CD14-positive monocyte (primary cell): ENCODE data around the gene ELOB. TPM values are rescaled to one million over a fixed set of nuclear protein-coding genes. Genes with fewer than 3 reads are reported as not detected.

ENCODE experiments used
- DNase-seq, 3 donors: peaks; one replicate each; pipeline ENCODE4 v3.0.0-alpha.2; 2011 to 2022
- H2AFZ ChIP-seq: 2 replicates; pipeline ENCODE4 v1.6.0; 2012; ENCODE audit warnings: mild to moderate bottlenecking, low read depth, low read length, inconsistent platforms; ENCODE audit not compliant: insufficient read depth, poor library complexity, severe bottlenecking
- H3K27ac ChIP-seq, 2 donors: 1 replicate in 1 of 2; 2 replicates in 1 of 2; pipeline ENCODE4 v1.5.1; 2012 to 2013; ENCODE audit warnings: low read length in 2 of 2, control low read depth in 1 of 2, inconsistent platforms in 1 of 2, low read depth in 1 of 2, mild to moderate bottlenecking in 1 of 2
- H3K27me3 ChIP-seq, 2 donors: one replicate each; pipeline versions ENCODE4 v1.6.0 to v1.6.1; 2011 to 2013; ENCODE audit warnings: low read length in 2 of 2; ENCODE audit not compliant: control insufficient read depth in 2 of 2, insufficient read depth in 2 of 2
- H3K36me3 ChIP-seq, 2 donors: replicated peaks in 1 of 2; 1 replicate in 1 of 2; 2 replicates in 1 of 2; pipeline versions ENCODE4 v1.5.1 to v1.6.1; 2012 to 2013; ENCODE audit warnings: low read length in 2 of 2, control low read depth in 1 of 2, inconsistent platforms in 1 of 2, mild to moderate bottlenecking in 1 of 2; ENCODE audit not compliant: insufficient read depth in 2 of 2, control insufficient read depth in 1 of 2
- H3K4me1 ChIP-seq, 2 donors: 1 replicate in 1 of 2; 2 replicates in 1 of 2; pipeline versions ENCODE4 v1.5.1 to v1.6.1; 2012 to 2013; ENCODE audit warnings: low read length in 2 of 2, control low read depth in 1 of 2, inconsistent platforms in 1 of 2, mild to moderate bottlenecking in 1 of 2, moderate library complexity in 1 of 2; ENCODE audit not compliant: insufficient read depth in 2 of 2, control insufficient read depth in 1 of 2
- H3K4me2 ChIP-seq: replicated peaks from 2 replicates; pipeline ENCODE3; 2012; ENCODE audit warnings: low read length, moderate library complexity, mild to moderate bottlenecking; ENCODE audit not compliant: poor library complexity, severe bottlenecking; ENCODE audit errors: extremely low read depth
- H3K4me3 ChIP-seq, 3 experiments: fragments of 200-600 bp in 1 of 3; sonication (generic) in 1 of 3; replicated peaks in 1 of 3; 1 replicate in 2 of 3; 2 replicates in 1 of 3; pipeline ENCODE4 v1.5.1; 2011 to 2013; ENCODE audit warnings: low read length in 3 of 3, mild to moderate bottlenecking in 3 of 3, control low read depth in 2 of 3, low read depth in 2 of 3, inconsistent platforms in 1 of 3, moderate library complexity in 1 of 3
- H3K79me2 ChIP-seq: 2 replicates; pipeline ENCODE4 v1.6.0; 2012; ENCODE audit warnings: mild to moderate bottlenecking, control low read depth, inconsistent platforms, low read length, moderate library complexity; ENCODE audit not compliant: insufficient read depth
- H3K9ac ChIP-seq: 2 replicates; pipeline ENCODE4 v1.6.0; 2017; ENCODE audit warnings: low read length, mild to moderate bottlenecking; ENCODE audit not compliant: insufficient read depth, poor library complexity, severe bottlenecking
- H3K9me3 ChIP-seq, 2 donors: replicated peaks in 1 of 2; 1 replicate in 1 of 2; 2 replicates in 1 of 2; pipeline versions ENCODE4 v1.5.1 to v1.6.1; 2012 to 2013; ENCODE audit warnings: low read length in 2 of 2, control low read depth in 1 of 2; ENCODE audit not compliant: control insufficient read depth in 1 of 2, insufficient read depth in 1 of 2
- H4K20me1 ChIP-seq: 2 replicates; pipeline ENCODE4 v1.6.0; 2012; ENCODE audit warnings: mild to moderate bottlenecking, low read length, control low read depth, moderate library complexity; ENCODE audit not compliant: insufficient read depth
- H3K27ac Mint-ChIP-seq, 7 donors: one replicate each; pipeline ENCODE4 v1.8.0; 2020; ENCODE audit warnings: mild to moderate bottlenecking in 7 of 7, mixed read lengths in 7 of 7, moderate library complexity in 6 of 7, inconsistent platforms in 2 of 7
- H3K27me3 Mint-ChIP-seq, 3 donors: one replicate each; pipeline ENCODE4 v1.8.0; 2021 to 2022; ENCODE audit warnings: low read depth in 3 of 3, mild to moderate bottlenecking in 3 of 3, mixed read lengths in 3 of 3, moderate library complexity in 3 of 3, inconsistent platforms in 1 of 3
- H3K36me3 Mint-ChIP-seq, 2 donors: one replicate each; pipeline ENCODE4 v1.8.0; 2020; ENCODE audit warnings: mixed read lengths in 2 of 2, inconsistent platforms in 1 of 2, mild to moderate bottlenecking in 1 of 2
- H3K4me1 Mint-ChIP-seq: one replicate; pipeline ENCODE4 v1.8.0; 2020; ENCODE audit warnings: mild to moderate bottlenecking, mixed read lengths
- H3K4me3 Mint-ChIP-seq, 2 donors: one replicate each; pipeline ENCODE4 v1.8.0; 2020; ENCODE audit warnings: mild to moderate bottlenecking in 2 of 2, mixed read lengths in 2 of 2, moderate library complexity in 1 of 2
- H3K9me3 Mint-ChIP-seq, 7 donors: one replicate each; pipeline ENCODE4 v1.8.0; 2020 to 2022; ENCODE audit warnings: mixed read lengths in 7 of 7, mild to moderate bottlenecking in 6 of 7, moderate library complexity in 6 of 7, inconsistent platforms in 2 of 7
- CTCF ChIP-seq: fragments of 200-600 bp; IDR thresholded peaks from one replicate; pipeline ENCODE4 v1.8.0; 2022; ENCODE audit warnings: antibody characterized with exemption, mild to moderate bottlenecking
- WGBS: methylation state at CpG from one replicate; pipeline ENCODE4 v1.1.5; 2013; ENCODE audit warnings: missing lambda C conversion rate; ENCODE audit not compliant: insufficient coverage; 5-methylcytosine and 5-hydroxymethylcytosine counted together
- intact Hi-C, 2 donors: fragments of 100-400 bp; cut with micrococcal nuclease; formaldehyde crosslinking; loops; one replicate each; pipeline versions ENCODE4 v1.15.0 to v1.15.1; 2023
- polyA plus RNA-seq, 3 donors: library from polyadenylated mRNA; depleted of rRNA in 1 of 3; unstranded in 2 of 3; stranded (reverse) in 1 of 3; fragments of 300-500 nt in 2 of 3; fragments of >200 nt in 1 of 3; fragmentation: Illumina TruSeq in 2 of 3; gene quantifications; 1 replicate in 2 of 3; 2 replicates in 1 of 3; pipeline ENCODE4 v1.2.3, GENCODE V29; 2012 to 2021

ELOB gene
- polyA plus RNA-seq, 3 donors = 150 to 405 (median 363) TPM

GRCh38 chr16:2821487-2822157, 44.5 kb upstream of the ELOB start:
- Histone ChIP-seq H3K4me1 (peaks cover 0 to 3% of the 10 kb centered on the region in 2 donors), H3K36me3 (no peaks in the 10 kb centered on the region), H3K4me3 (no peak overlapping the region), H3K9ac (no peak overlapping the region), H3K9me3 (no peaks in the 10 kb centered on the region), H3K79me2 (no peaks in the 10 kb centered on the region), H4K20me1 (no peaks in the 10 kb centered on the region), H3K27ac (no peak overlapping the region), H3K27me3 (no peaks in the 10 kb centered on the region), H2AFZ (no peak overlapping the region), H3K4me2 (no peak overlapping the region)
- 83% methylated on average over 3 of the region's 9 CpGs for WGBS
- Mint-ChIP-seq H3K36me3 (no peaks in the 10 kb centered on the region), H3K27ac (peak overlapping the region in 1 of 7 donors; percentile 64), H3K9me3 (no peaks in the 10 kb centered on the region), H3K27me3 (peaks cover 3 to 6% (median 6%) of the 10 kb centered on the region in 3 donors), H3K4me3 (no peak overlapping the region), H3K4me1 (peaks cover 6% of the 10 kb centered on the region)
- DNase-seq = no peak
- TF ChIP-seq CTCF = no peak
- intact Hi-C loops = loop anchor here (5.0 kb wide), 2 partner anchors 34 to 39 kb away; partner anchors contain the start of gene PRSS33 (in 1 of the 2)

- Mint-ChIP-seq H3K27me3 (peaks cover 4 to 6% (median 6%) of the 10 kb centered on the region in 3 donors), H3K27ac (peak overlapping the region in 1 of 7 donors; percentile 64), H3K36me3 (no peaks in the 10 kb centered on the region), H3K4me1 (peaks cover 8% of the 10 kb centered on the region), H3K9me3 (no peaks in the 10 kb centered on the region), H3K4me3 (no peak overlapping the region)
- Histone ChIP-seq H4K20me1 (no peaks in the 10 kb centered on the region), H3K79me2 (no peaks in the 10 kb centered on the region), H2AFZ (no peak overlapping the region), H3K4me3 (no peak overlapping the region), H3K4me1 (peaks cover 0 to 6% of the 10 kb centered on the region in 2 donors), H3K9ac (no peak overlapping the region), H3K27me3 (no peaks in the 10 kb centered on the region), H3K36me3 (no peaks in the 10 kb centered on the region), H3K9me3 (no peaks in the 10 kb centered on the region), H3K4me2 (no peak overlapping the region), H3K27ac (no peak overlapping the region)
- intact Hi-C loops = loop anchor here (5.0 kb wide), 2 partner anchors 34 to 39 kb away; partner anchors contain the start of gene PRSS33 (in 1 of the 2)
- 85% methylated on average over 7 of the region's 14 CpGs for WGBS
- no peak for TF ChIP-seq CTCF
- no peak for DNase-seq
Measured at GRCh38 chr16:2820836-2821486, 43.9 kb upstream of the ELOB start.
